OCI-LY7 (cell line): ENCODE results near the gene PARD6G.

ENCODE experiments used
- CTCF ChIP-seq: fragments of 200-600 bp; sonication (generic); conservative IDR thresholded peaks from 2 replicates; pipeline ENCODE4 v1.5.1; 2014; ENCODE audit warnings: mild to moderate bottlenecking, antibody characterized with exemption, low read length, moderate library complexity, mixed read lengths
- EZH2phosphoT487 ChIP-seq: fragments of 200-600 bp; sonication (generic); IDR thresholded peaks from 2 replicates; pipeline ENCODE4 v1.6.1; 2018; ENCODE audit warnings: low read depth, borderline replicate concordance, mild to moderate bottlenecking, mixed run types, antibody characterized with exemption, low read length, moderate library complexity, mixed read lengths

- no peak for TF ChIP-seq CTCF
- no peak for TF ChIP-seq EZH2phosphoT487
Observed at GRCh38 chr18:80244167-80244566, 3.1 kb downstream of the PARD6G start.
